ENCODE data around the gene CD14.
"Not testable (repeated sequence)": the region's sequence is repeated elsewhere in the genome, so short reads cannot be mapped to it uniquely, and the experiment has no call there.

The CD14 gene

DNA sequence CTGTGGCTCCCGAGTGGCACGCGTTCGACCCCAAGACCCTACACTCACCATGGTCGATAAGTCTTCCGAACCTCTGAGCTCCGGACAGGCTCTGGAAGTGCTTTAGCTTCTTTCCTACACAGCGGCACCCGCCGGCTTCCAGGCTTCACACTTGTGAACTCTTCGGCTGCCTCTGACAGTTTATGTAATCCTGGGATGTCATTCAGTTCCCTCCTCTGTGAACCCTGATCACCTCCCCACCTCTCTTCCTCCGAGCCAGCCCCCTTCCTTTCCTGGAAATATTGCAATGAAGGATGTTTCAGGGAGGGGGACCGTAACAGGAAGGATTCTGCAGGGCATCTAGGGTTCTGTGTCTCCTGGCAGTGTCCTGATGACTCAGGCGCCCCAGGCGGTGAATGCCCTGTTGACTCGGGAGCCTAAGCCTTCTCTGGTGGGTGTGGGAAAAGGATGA, at the start of gene CD14:
CD14 (minus strand) TSS at position 155 of the 451 bp plus-strand sequence; CDS start at position 51, 104 bp downstream.
- no peak for DNase-seq (ENCODE audit: low spot score)

DNA sequence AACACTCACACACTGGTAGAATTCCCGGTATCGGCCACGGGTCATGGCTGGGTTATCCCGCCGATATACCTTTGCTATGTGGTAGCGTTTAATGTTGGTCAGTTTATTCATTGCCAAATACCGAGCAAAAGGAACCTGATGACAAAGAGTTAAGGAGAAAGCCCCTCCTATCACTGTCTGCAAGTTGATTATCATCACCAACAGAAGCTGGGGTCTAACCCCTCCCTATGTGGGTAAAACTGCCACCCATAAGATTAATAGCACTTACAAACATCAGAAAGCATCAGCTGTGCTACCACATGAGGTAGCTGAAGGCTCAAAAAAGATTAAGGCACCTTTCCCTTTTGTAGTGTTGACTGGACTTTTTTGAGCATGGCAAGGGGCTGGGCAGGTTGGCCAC, 46.0 kb upstream of the CD14 start:
- DNase-seq (ENCODE audit: low spot score): no peak

DNA sequence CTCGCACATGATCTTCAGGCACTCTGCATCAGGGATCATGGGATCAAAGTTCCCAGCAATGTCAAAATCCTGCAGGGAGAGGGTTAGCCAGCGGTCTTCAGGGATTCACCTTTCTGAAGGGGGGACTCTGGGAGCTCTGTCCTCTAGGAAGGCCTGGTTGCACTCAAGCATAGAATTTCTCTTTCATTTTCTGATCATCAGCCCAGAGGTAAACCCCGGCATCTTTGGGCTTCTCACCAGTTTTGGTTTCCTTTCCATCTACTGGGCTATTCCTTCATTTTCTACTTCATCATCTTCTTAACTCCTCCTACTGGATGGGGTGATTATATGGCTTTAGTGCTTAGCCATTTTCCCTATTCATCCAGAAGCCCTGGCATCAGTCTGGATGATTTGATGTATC, 45.0 kb upstream of the CD14 start:
- DNase-seq (ENCODE audit: low spot score): no peak

DNA sequence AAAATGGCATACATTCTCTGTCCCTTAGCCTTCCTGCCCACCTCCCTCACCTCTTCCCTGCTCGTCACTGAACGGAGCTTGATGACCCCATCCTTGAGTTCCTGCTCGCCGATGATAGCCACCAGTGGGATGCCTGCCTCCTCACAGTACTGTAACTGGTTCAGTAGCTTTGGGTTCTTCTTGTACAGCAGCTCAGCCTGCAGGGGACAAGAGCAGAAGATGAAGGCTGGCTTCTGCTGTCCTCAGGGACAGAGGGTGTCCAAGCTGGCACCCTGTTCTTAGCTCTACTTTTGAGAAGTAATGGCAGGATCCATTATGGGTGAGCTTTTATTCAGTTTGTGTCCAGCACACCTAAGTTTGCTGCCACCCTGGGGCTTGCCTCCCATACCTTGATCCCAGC, 41.7 kb upstream of the CD14 start:
- no peak for DNase-seq (ENCODE audit: low spot score)

DNA sequence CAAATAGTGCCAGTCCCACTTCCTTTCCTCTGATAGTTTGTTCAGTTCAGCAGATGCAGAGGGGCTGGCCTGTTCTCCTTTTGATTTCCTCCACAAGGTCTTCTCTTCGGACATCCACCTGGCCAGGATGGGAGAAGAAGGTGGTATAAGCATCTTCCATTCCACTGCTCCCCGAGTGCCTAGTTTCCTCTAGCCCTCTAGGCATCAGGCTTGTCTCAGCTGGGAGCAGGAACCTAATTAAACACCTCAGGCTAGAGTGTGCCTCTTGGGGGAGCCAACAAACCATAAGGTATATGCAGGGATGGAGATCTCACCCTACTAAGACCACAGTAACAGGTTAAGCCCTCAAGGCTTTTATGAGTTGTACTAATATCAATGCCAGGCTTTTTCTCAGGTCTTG, 41.2 kb upstream of the CD14 start:
- DNase-seq (ENCODE audit: low spot score): no peak

DNA sequence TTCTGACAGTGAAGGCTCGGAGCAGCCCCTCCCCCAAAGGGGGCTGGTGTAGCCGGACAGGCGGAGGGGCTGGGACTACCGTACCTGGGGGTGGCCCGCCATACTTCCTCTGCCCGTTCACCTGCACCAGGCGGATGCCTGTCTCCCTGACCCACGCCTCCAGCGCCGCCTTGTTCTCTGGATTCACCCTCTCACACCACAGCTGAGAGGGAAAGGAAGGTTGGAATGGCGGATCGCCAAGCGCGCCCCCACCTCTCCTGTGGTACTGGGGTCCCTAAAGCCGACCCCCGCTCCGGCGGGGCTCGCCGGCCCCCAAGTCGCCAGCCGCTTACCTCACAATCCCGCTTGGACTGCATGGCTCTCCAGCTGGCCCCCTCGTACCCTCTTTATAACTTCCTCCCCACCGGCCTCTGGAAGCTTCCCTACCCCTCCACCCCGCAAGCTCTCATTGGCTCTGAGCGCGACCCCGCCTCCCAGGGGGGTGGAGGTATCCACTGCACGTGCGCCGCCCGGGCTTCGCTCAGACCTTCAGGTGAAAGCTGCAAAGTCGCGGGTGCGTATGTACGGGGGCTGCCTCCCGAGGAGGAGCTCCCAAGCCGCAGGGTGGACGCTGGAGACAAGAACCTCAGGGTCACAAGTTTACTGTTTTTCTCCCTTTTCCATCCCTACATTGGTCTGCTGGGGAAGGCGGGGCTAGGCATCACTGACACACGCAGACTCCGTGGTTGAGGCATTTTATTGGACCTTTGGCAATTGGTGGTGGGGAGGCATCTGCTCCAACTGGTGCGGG, 40.4 kb upstream of the CD14 start, which contains the start of gene DND1:
DND1 (minus strand) TSS at position 390 of the 790 bp plus-strand sequence; CDS start at position 356, 34 bp downstream.
- no peak for DNase-seq (ENCODE audit: low spot score)

DNA sequence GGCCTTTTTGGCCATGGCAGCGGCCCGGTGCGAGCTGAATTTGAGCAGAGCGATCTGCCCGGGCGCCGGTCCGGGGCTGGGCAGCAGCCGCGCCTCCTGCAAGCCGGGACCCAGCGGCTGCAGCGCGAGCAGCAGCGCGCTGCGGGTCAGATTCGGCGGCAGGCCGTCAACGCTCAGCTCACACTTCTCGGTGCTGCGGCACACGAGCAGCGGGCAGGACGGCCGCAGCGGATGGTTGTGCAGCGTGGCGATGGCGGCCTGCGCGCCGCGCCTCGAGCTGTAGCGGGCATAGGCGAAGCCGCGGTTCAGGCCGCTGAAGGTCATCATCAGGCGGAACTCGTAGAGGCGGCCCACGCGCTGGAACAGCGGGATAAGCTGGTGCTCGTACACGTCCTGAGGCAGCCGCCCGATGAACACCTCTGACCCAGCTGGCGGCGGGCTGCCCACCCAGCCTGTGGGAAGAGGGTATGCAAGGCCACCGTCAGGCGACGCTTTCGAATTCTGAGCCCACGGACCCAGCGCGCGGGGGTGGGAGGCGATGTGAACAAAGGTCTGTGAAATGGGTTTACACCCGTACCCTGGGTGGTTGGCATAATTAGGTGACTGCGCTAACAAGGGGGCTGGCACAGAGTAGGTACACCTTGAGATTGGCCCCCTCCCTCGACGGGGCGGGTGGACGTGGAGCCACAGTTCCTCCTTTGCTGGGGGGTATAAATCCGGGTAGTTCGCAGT, 39.6 kb upstream of the CD14 start:
- no peak for DNase-seq (ENCODE audit: low spot score)

DNA sequence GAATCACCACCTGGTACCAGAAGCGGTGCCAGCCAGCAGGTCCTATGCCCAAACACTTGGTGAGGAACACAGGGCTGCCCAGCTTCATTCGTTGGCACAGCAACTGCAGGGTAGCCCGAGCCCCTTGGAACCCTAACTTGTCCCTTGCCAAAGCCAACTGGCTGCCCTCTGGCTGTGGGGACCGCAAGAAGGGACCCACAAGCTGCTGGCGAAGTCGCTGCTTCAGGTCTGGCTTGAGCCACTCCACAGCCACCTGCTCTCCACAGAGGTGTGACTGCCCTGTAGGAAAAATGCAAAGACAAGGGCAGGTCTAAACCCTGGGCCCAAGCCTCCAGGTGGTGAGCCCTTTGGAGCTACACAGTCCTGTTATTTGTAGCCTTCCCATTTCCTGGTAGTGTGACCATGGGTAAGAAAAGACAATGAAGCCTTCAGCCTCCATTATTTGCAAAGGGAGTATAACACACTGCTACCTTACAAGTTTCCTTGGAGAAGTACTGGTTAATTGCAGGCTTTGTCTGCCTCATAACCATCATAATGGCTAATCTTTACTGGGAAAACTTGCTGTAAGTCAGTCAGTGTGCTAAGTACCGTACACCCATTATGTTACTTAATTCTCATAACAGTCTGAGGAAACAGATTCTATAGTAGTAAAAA, 38.6 kb upstream of the CD14 start:
- DNase-seq (ENCODE audit: low spot score): no peak

DNA sequence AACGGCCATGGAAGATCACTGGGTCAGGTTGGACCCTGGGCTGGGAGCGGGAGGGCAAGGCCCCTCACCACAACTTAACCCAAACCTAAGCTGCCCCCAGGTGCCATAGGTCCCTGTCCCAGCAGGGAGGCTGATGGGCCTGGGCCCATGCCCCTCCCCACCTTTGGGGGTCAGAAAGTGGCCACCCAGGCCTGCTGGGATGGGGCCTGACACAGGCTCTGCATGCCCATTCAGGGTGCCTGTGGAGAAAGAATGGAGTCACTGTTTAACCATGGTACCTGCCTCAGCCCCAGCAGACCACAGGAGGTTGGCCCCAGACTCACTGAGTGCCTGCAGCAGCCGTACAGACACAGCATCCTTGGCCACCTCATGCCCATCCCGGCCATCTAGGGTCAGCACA, 38.1 kb upstream of the CD14 start:
- DNase-seq (ENCODE audit: low spot score): not testable (repeated sequence)

DNA sequence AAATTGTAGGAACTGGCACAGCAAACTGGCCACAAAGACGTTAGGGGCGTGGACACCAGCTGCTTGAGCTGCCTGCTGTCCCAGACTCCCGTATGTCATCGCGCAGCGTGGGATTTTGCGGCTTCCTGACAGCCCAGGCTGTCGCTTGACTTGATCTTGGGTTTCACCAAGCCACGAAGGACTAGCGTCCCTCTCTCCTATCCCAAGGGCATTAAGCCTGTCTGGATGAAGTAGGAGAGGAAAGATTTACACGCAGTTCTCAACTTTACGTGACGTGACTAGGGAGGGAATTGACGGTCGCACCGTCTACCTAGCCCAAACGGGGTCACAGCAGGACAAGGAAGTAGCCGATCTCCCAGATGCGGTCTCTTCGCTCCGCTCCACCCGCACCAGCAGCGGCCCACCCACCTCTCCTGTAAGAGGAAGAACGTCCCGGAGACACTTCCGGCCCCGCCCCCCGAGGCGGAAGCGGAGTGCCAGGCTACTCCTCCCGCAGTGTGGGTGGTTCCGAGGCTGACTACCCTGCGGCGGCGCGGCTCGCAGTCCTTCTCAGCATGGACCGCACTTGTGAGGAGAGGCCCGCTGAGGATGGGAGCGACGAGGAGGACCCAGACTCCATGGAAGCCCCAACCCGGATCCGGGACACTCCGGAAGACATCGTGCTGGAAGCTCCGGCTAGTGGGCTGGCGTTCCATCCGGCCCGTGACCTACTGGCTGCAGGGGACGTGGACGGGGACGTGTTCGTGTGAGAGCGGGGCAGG, 31.6 kb upstream of the CD14 start, which contains the start of gene WDR55:
WDR55 (plus strand) TSS at position 546 of the 761 bp plus-strand sequence; CDS start at position 555, 9 bp downstream.
- peak; percentile 94 for DNase-seq (ENCODE audit: low spot score)

DNA sequence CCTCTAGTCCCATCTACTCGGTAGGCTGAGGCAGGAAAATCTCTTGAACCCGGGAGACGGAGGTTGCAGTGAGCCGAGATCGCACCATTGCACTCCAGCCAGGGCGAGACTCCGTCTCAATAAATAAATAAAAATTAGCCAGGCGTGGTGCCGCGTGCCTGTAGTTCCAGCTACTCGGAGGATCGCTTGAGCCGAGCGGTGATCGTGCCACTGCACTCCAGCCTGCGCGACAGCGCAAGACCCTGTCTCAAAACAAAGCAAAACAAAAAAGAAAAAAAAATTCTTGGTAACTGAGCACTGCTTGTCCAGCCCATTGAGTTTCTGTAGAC, 31.0 kb upstream of the CD14 start:
- no peak for DNase-seq (ENCODE audit: low spot score)

DNA sequence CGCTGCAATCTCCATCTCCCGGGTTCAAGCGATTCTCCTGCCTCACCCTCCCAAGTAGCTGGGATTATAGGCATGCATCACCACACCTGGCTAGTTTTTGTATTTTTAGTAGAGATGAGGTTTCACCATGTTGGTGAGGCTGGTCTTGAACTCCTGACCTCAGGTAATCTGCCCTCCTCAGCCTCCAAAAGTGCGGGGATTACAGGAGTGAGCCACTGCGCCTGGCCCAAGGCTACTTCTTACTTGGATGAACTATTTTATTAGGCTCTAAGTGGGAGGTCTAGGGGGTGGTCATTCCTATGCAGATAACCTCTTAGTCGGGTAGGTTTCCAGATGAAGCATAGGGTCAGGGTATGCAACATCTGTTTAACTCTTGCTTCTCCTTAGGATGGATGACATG, 27.4 kb upstream of the CD14 start:
- DNase-seq (ENCODE audit: low spot score): not testable (repeated sequence)

DNA sequence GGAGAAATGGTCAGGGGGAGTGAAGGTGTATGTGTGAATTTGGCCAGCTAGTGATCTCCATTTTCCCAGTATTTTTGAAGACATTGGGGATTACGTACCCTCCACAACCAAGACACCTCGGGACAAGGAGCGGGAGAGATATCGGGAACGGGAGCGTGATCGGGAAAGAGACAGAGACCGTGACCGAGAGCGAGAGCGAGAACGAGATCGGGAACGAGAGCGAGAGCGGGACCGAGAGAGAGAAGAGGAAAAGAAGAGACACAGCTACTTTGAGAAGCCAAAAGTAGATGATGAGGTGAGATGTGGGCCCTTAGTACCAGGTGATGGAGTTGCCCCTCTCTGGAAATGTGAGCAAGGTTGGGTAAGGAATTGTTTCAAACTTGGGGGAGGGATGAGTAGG, 25.9 kb upstream of the CD14 start:
- DNase-seq (ENCODE audit: low spot score): no peak

DNA sequence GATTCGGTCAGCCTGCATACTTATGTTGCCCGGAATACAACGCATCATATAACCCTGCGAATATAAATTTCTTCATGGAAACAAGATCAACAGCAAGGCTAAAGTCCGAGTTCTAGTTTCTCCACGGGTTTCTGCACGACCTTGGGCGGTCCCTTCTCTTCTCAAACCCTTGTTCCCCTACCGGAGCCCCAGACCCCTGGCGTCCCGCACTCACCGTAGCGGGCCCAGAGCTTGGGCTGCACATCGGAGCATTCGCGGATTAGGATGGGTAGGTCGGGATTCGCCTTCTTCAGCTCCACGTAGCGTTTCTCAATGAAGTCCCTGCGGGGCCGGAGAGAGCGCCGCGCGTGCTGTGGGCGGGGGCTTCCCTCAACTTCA, 14.1 kb upstream of the CD14 start:
- no peak for DNase-seq (ENCODE audit: low spot score)

DNA sequence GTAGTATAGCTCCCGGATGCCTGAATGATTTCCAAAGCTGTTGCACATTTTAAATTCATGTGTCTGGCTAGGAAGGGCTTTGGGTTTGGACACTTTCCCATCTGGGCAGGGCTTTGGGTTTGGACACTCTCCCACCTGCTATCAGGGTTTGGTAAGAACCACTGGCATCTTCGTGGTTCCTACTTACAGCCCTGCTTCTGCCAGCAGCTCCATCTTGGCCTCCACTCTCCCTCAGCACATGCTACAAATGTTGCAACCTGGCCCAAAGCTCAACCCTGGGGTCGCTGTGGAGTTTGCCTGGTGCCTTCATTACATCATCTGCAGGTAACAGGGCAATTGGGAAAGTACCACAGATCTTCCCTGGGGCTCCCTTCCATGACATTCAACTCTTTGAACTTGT, 9.7 kb upstream of the CD14 start:
- no peak for DNase-seq (ENCODE audit: low spot score)

DNA sequence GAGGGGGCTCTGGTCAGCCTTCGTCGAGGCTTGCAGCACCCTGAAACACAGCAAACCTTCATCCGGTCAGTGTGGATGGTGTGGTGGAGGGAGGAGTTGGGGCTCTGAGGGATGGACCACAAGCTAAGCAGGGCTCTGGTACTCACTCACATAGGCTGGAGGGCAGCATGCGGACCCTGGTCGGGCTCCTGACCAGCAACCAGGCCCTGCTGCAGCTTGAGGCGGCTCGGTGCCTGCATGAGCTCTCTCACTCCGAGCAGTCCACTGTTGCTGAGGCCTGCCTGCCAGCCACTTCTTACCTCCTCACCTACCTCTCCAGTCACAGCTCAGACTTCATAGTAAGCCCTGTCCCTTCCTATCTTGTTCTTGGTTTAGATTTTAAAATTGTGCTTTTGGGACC, 8.7 kb upstream of the CD14 start:
- DNase-seq (ENCODE audit: low spot score): no peak

DNA sequence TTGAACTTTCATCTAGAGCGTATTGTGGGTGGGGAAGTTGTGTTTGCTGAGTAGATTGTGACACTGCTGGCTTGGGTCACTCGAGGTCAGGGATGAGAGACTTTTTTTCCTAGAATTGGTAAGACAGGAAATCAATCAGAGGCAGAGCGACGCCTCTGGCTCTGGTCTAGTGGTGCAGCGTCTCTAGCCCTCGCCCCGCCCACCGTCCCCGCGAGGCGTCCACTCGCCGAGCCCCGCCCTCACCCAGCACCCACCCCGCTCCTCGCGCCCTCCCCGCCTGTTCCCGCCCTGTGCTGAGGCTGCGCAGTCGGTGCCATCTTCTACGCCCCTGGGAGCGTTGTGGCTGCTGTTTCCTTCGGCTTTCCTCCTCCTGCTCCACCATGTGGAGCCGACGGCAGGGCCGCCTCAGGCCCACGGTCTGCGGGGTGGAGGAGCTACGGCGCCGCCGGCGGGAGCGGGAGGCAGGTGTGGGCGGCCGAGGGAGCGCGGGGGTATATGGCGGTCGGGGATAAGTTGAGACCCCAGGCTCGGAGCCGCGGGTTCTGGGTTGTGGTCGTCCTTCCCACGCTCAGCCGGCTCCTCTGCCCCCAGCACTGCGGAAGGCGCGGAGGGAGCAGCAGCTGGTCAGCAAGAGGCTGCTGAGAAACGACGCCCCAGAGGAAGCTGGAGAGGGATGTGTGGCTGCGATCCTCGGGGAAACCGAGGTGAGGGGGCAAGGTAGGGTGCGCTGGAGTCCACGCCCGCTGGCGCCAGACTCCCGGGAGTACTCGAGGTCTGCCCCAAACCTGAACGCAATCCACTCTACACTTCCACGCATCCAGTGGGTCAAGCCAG, 6.4 kb upstream of the CD14 start, which contains the start of gene TMCO6:
TMCO6 (plus strand) TSS at position 304 of the 834 bp plus-strand sequence; CDS start at position 381, 77 bp downstream.
- peak; percentile 99 for DNase-seq (ENCODE audit: low spot score)

DNA sequence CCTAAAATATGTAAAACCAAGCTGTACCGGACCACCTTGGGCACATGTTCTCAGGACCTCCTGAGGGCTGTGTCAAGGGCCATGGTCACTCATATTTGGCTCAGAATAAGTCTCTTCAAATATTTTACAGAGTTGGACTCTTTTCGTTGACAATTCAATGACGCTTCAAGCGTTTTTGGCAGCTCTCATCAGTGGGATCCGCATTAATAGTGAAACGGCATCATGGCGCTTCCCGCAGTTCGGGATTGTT, 5.8 kb upstream of the CD14 start:
- DNase-seq (ENCODE audit: low spot score): not testable (repeated sequence)

DNA sequence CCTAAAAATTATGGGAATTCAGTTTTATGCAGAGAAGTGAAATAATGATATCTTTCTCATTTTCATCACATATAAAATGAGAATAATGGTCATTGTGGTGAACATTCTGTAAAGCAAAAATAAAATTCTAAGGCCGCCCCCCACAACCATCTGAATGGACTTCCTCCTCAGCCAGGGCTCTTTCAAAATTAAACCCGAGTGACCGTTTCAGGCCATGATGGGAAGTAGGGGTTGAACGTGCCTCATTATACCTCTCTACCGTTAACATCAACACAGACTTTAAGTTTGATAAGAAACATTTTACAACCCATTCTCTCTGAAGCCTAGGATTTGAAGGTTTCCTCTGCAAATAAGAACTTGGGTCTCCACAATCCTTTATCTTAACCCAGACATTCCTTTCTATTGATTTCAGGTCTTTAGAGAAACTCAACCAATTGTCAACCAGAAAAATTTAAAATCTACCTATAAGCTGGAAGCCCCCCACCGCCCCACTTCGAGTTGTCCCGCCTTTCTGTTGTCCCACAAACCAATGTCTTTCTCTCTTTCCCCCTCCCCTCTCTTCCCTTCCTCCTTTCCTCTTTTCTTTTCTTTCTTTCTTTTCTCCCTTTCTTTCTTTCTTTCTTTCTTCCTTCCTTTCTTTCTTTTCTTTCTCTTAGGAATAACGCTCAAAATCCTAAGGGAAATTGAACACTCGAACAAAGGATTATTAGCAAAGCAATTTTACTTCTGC, 4.6 kb upstream of the CD14 start:
- DNase-seq (ENCODE audit: low spot score): no peak

All from D341Med (cell line).